ENCODE results near the gene GRM7.

GRM7 gene

GRCh38 chr3:7759630-7760029 lies 898.7 kb downstream of the GRM7 start:
- no peaks in the 10 kb centered on the region for H3K9me3 ChIP-seq (ENCODE audit: insufficient read depth, low read length)
- no peak overlapping the region for H2AFZ ChIP-seq (ENCODE audit: low read depth, low read length)
- no peaks in the 10 kb centered on the region for H3K4me1 ChIP-seq (ENCODE audit: low read length)
- no peaks in the 10 kb centered on the region for H4K20me1 ChIP-seq (ENCODE audit: insufficient read depth, low read length)
- H3K27ac ChIP-seq (ENCODE audit: low read length) = no peak overlapping the region
- H3K79me2 ChIP-seq (ENCODE audit: low read length) = no peaks in the 10 kb centered on the region
- H3K4me3 ChIP-seq (ENCODE audit: low read length) = no peak overlapping the region
- no peak overlapping the region for H3K4me2 ChIP-seq (ENCODE audit: low read length)
- TF ChIP-seq CTCF (IDR thresholded peaks at IDR 0.05; ENCODE audit: low read depth, low read length) (no peak), EZH2phosphoT487 (IDR thresholded peaks at IDR 0.05; ENCODE audit: low read depth) (no peak)
- H3K36me3 ChIP-seq (replicated peaks; ENCODE audit: low read depth, low read length) = no peaks in the 10 kb centered on the region
- H3K27me3 ChIP-seq (ENCODE audit: low read depth, low read length) = no peaks in the 10 kb centered on the region
- no peak overlapping the region for H3K9ac ChIP-seq (ENCODE audit: low read length)

DNA sequence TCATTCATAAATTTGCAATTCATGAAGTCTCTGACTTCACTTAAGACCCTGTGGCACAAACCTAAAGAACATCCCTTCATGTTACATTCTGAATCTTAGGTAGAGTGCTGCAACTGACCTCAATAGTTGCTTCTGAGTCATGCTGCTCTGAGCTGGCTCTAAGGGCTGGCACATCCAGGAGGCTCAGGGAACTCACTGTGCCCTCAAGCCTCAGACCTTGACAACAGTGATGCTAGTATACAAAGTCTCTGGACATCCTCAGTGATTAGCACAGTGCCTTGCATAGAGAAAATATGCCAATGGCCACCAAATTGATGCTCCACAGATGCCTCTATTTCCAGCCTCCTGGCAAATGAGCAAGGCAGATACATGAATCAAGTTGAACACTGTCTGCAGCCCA lies 899.8 kb downstream of the GRM7 start:
- Histone ChIP-seq H3K27me3 (ENCODE audit: low read depth, low read length) (no peaks in the 10 kb centered on the region), H3K4me2 (ENCODE audit: low read length) (no peak overlapping the region), H3K79me2 (ENCODE audit: low read length) (no peaks in the 10 kb centered on the region), H3K4me3 (ENCODE audit: low read length) (no peak overlapping the region), H3K36me3 (replicated peaks; ENCODE audit: low read depth, low read length) (no peaks in the 10 kb centered on the region), H3K4me1 (ENCODE audit: low read length) (no peaks in the 10 kb centered on the region), H3K27ac (ENCODE audit: low read length) (no peak overlapping the region), H3K9me3 (ENCODE audit: insufficient read depth, low read length) (no peaks in the 10 kb centered on the region), H4K20me1 (ENCODE audit: insufficient read depth, low read length) (no peaks in the 10 kb centered on the region), H3K9ac (ENCODE audit: low read length) (no peak overlapping the region), H2AFZ (ENCODE audit: low read depth, low read length) (no peak overlapping the region)
- TF ChIP-seq CTCF (IDR thresholded peaks at IDR 0.05; ENCODE audit: low read depth, low read length) = no peak
- no peak for TF ChIP-seq EZH2phosphoT487 (IDR thresholded peaks at IDR 0.05; ENCODE audit: low read depth)

DNA sequence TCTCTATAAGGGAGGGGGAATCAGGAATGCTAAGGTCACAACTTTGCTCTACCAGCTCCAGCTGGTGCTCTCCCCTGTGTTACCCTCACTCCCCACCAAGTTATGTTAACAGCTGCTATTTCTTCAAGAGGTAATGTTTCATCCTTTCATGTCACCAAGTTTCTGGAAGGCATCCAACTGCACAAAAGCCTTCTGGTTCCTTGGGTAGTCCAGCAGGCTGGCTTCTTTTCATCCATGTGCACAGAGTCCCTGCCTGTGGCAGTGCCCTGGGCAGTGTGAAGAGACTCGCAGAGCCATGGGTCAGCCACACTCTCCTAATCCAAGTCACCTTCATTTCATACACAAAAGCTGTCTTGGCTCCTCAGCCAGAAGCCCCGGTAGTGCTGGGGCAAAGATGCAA lies 903.2 kb downstream of the GRM7 start:
- Histone ChIP-seq H3K79me2 (ENCODE audit: low read length) (no peaks in the 10 kb centered on the region), H3K27me3 (ENCODE audit: low read depth, low read length) (no peaks in the 10 kb centered on the region), H3K27ac (ENCODE audit: low read length) (no peak overlapping the region), H3K9me3 (ENCODE audit: insufficient read depth, low read length) (no peaks in the 10 kb centered on the region), H3K9ac (ENCODE audit: low read length) (no peak overlapping the region), H3K36me3 (replicated peaks; ENCODE audit: low read depth, low read length) (no peaks in the 10 kb centered on the region), H3K4me1 (ENCODE audit: low read length) (no peaks in the 10 kb centered on the region), H3K4me3 (ENCODE audit: low read length) (no peak overlapping the region), H2AFZ (ENCODE audit: low read depth, low read length) (no peak overlapping the region), H4K20me1 (ENCODE audit: insufficient read depth, low read length) (no peaks in the 10 kb centered on the region), H3K4me2 (ENCODE audit: low read length) (no peak overlapping the region)
- TF ChIP-seq CTCF (IDR thresholded peaks at IDR 0.05; ENCODE audit: low read depth, low read length) (no peak), EZH2phosphoT487 (IDR thresholded peaks at IDR 0.05; ENCODE audit: low read depth) (no peak)

DNA sequence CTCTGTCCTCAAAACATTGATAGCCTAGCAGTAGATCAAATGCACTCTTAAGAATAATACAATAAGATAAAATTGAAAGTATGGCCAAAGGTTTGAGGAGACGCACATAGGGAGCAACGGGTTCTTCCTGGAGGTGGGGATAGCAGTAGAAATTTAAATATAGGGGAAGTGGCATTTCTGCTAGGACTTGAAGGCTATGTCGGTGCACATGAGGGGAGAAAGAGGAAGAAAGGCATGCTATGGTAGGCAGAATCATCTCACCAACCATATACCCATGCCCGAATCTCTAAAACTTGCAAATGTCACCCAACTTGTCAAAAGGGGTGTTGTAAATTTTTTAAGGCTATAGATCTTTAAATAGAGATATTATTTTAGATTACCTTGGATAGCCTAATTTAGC lies 905.6 kb downstream of the GRM7 start:
- Histone ChIP-seq H3K27ac (ENCODE audit: low read length) (no peak overlapping the region), H3K4me1 (ENCODE audit: low read length) (no peaks in the 10 kb centered on the region), H3K4me3 (ENCODE audit: low read length) (no peak overlapping the region), H4K20me1 (ENCODE audit: insufficient read depth, low read length) (no peaks in the 10 kb centered on the region), H3K9me3 (ENCODE audit: insufficient read depth, low read length) (no peaks in the 10 kb centered on the region), H3K27me3 (ENCODE audit: low read depth, low read length) (no peaks in the 10 kb centered on the region), H2AFZ (ENCODE audit: low read depth, low read length) (no peak overlapping the region), H3K9ac (ENCODE audit: low read length) (no peak overlapping the region), H3K36me3 (replicated peaks; ENCODE audit: low read depth, low read length) (no peaks in the 10 kb centered on the region), H3K4me2 (ENCODE audit: low read length) (no peak overlapping the region), H3K79me2 (ENCODE audit: low read length) (no peaks in the 10 kb centered on the region)
- no peak for TF ChIP-seq CTCF (IDR thresholded peaks at IDR 0.05; ENCODE audit: low read depth, low read length)
- TF ChIP-seq EZH2phosphoT487 (IDR thresholded peaks at IDR 0.05; ENCODE audit: low read depth) = no peak
